Erythroblast (primary cell): Measurements from ENCODE around the gene LHX2.

ENCODE experiments used
- GATA1 ChIP-seq: IDR thresholded peaks from 2 replicates; pipeline ENCODE4 v1.6.1; 2011; ENCODE audit warnings: low read depth, mild to moderate bottlenecking, control low read depth, low read length, moderate library complexity
- POLR2A ChIP-seq: IDR thresholded peaks from 2 replicates; pipeline ENCODE4 v1.6.1; 2011; ENCODE audit warnings: mild to moderate bottlenecking, low read length

GRCh38 chr9:123967323-123967722 is 44.2 kb upstream of the LHX2 start:
- TF ChIP-seq POLR2A, result no peak
- no peak for TF ChIP-seq GATA1
